Thyroid gland (tissue), 4 donors: ENCODE results near the gene MRM2.

Source experiments
- POLR2A ChIP-seq, 2 donors: fragments of 450-650 bp; IDR thresholded peaks; one replicate each; pipeline ENCODE4 v1.6.1; 2017; ENCODE audit warnings: antibody characterized with exemption in 2 of 2, mild to moderate bottlenecking in 2 of 2, moderate library complexity in 1 of 2
- TF ChIP-seq, protein P1 (sequence below), 6 experiments: fragments of 200-600 bp in 3 of 6; fragments of 450-650 bp in 3 of 6; sonication (generic) in 3 of 6; IDR thresholded peaks; one replicate each; pipeline ENCODE4 v1.5.1; 2016 to 2019; ENCODE audit warnings: antibody characterized with exemption in 6 of 6, mild to moderate bottlenecking in 2 of 6, inconsistent platforms in 1 of 6, moderate library complexity in 1 of 6

DNA sequence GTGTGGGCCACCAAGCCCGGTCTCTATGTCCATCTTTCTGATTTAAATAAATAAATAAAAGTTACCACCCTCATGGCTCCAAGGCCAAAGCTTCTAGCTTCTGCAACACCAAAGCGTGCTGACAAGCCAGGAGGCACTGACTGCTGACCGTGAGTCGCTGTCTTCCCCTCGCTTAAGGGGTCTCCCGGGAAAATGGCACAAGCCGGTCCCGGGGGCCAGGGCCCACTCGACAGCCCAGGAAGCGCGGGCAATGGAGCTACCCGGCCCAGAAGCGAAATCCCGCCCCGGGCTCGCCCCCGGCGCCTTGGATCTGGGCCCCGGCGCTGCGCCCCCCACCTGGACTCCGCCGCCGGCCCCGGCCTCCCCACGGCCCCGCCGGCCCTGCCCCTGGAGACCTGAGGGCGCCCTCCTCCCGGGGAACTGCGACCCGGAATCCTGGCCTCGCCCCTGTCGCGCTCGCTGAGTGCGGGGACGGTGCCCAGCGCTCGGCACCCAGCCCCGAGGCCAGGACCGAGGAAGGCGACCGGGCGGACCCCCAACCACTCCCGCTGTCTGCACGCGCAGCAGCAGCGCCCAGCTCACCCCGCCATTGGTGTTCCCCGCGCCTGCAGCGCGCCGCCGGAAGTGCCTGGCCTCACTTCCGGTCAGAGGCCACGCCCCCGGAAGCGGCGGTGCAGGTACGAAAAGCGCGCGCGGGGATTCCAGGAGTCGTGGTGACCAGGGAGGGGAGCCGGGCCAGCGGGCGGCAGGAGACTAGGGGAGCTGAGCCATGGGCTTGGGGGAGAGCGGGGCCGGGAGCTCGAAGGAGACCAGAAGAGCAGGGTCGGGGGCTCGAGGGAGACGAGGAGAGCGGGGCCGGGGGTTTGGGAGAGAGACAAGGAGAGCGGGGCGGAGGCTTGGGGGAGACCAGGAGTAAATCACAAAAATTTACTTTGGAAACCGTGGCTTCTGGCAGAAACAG lies at the start of gene MRM2, which contains the start of gene NUDT1:
- TF ChIP-seq, protein P1, sequence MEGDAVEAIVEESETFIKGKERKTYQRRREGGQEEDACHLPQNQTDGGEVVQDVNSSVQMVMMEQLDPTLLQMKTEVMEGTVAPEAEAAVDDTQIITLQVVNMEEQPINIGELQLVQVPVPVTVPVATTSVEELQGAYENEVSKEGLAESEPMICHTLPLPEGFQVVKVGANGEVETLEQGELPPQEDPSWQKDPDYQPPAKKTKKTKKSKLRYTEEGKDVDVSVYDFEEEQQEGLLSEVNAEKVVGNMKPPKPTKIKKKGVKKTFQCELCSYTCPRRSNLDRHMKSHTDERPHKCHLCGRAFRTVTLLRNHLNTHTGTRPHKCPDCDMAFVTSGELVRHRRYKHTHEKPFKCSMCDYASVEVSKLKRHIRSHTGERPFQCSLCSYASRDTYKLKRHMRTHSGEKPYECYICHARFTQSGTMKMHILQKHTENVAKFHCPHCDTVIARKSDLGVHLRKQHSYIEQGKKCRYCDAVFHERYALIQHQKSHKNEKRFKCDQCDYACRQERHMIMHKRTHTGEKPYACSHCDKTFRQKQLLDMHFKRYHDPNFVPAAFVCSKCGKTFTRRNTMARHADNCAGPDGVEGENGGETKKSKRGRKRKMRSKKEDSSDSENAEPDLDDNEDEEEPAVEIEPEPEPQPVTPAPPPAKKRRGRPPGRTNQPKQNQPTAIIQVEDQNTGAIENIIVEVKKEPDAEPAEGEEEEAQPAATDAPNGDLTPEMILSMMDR (IDR thresholded peaks at IDR 0.05) = no peak
- peak in 1 of 2 donors; percentile 75 for TF ChIP-seq POLR2A (IDR thresholded peaks at IDR 0.05)
